ENCODE results near the gene SET. TPM values are rescaled to one million over a fixed set of nuclear protein-coding genes. Genes with fewer than 3 reads are reported as not detected.

Gene SET
- total and polyA plus RNA-seq, 2 of the 8 experiments (the other 6 are each of a cell fraction or from before 2014, with no cell fraction given): 466 to 1,345 TPM

DNA sequence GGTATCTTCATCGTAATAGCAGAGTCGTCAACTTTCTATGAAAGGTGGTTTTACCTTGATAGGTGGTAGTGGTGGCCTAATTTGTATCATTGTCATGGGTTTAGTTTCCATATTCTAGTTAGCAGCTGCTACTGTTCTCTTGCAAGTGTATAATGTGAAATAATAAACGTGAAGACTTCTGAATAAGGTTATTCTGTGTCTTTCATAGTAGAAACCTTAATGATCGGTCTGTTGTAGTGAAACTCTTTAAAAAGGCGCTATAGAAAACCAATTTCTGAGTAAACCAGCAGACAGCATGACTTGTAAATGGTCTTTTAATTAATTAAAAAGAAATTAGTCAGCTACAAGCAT is 1.6 kb downstream of the SET start:
- Histone ChIP-seq H3K4ac (replicated peaks; ENCODE audit: insufficient read length, low read depth, low read length) (no peak overlapping the region), H2BK5ac (ENCODE audit: low read depth, low read length) (0 out of 2 replicates have a peak overlapping the region, but pooled peaks have one; percentile 61), H3K36me3 (ENCODE audit: control insufficient read depth in 2 of 4, insufficient read depth in 4 of 4, low read length in 3 of 4) (peaks cover 22 to 58% (median 39%) of the 10 kb centered on the region in 4 experiments), H4K5ac (ENCODE audit: insufficient read length, low read depth, low read length) (no peak overlapping the region), H4K8ac (ENCODE audit: extremely low read depth, insufficient read depth, low read length) (no peak overlapping the region), H3K4me2 (ENCODE audit: insufficient read depth in 1 of 2, low read depth in 2 of 2, low read length in 2 of 2) (peak overlapping the region; percentile 64 to 87), H4K91ac (replicated peaks; ENCODE audit: insufficient read length, low read length) (no peak overlapping the region), H3K23ac (ENCODE audit: insufficient read length) (no peak overlapping the region), H2AFZ (ENCODE audit: low read length) (no peak overlapping the region), H2BK20ac (ENCODE audit: low read length) (no peak overlapping the region), H3K9ac (replicated peaks in 1 of 4; ENCODE audit: extremely low read depth in 1 of 4, low read depth in 3 of 4, low read length in 3 of 4) (peak overlapping the region; percentile 84 to 99 (median 88)), H2BK12ac (ENCODE audit: low read depth, low read length) (no peak overlapping the region), H2AK5ac (ENCODE audit: low read depth, low read length) (no peak overlapping the region), H2BK15ac (ENCODE audit: low read length) (no peak overlapping the region), H3K14ac (ENCODE audit: insufficient read length) (no peak overlapping the region), H3K23me2 (ENCODE audit: low read depth, low read length) (peaks cover 14% of the 10 kb centered on the region), H3K79me2 (ENCODE audit: control insufficient read depth in 1 of 2, insufficient read depth in 2 of 2, low read length in 2 of 2) (peaks cover 28 to 62% of the 10 kb centered on the region in 2 experiments), H3K4me3 (ENCODE audit: extremely low read depth in 1 of 4, insufficient read depth in 2 of 4, low read depth in 3 of 4, low read length in 4 of 4) (peak overlapping the region; percentile 82 to 95 (median 88)), H3K27ac (ENCODE audit: low read depth, low read length) (peak overlapping the region; percentile 57; the same call in 1 of the 2 replicates), H2BK120ac (replicated peaks; ENCODE audit: low read depth, low read length) (no peak overlapping the region), H3K56ac (replicated peaks; ENCODE audit: insufficient read length, low read depth, low read length) (no peak overlapping the region), H3K18ac (ENCODE audit: extremely low read depth, low read length) (peak overlapping the region; percentile 68), H3K4me1 (replicated peaks in 1 of 4; ENCODE audit: control insufficient read depth in 3 of 4, insufficient read depth in 4 of 4, low read length in 3 of 4) (peaks cover 1 to 9% (median 7%) of the 10 kb centered on the region in 4 experiments; a peak in 6 of 7 replicates), H4K20me1 (replicated peaks in 1 of 2; ENCODE audit: control insufficient read depth in 1 of 2, insufficient read depth in 2 of 2, low read length in 2 of 2) (peaks cover 20 to 25% of the 10 kb centered on the region in 2 experiments), H3K27me3 (replicated peaks in 1 of 4; ENCODE audit: control insufficient read depth in 3 of 4, extremely low read depth in 1 of 4, insufficient read depth in 3 of 4, low read length in 3 of 4) (peaks cover 0 to 1% (median 0%) of the 10 kb centered on the region in 4 experiments; a peak in 1 of 7 replicates), H3K79me1 (ENCODE audit: low read depth, low read length) (0 out of 2 replicates have a peak, but pooled peaks cover 3% of the 10 kb centered on the region), H3K9me3 (ENCODE audit: insufficient read depth in 2 of 2, low read depth in 1 of 2, low read length in 1 of 2) (no peaks in the 10 kb centered on the region)
- POLR2A ChIA-PET (ENCODE audit: partially characterized antibody): interaction anchor here (1.0 to 46.1 kb wide), 12 partner anchors 5 to 241 kb away, joined by 3 to 1197 read pairs (median 4); partner anchors contain the start of genes DYNC2I2, PKN3, SET and ZDHHC12
- WGBS, 2 experiments (ENCODE audit: extremely low coverage in 1 of 2, insufficient coverage in 1 of 2, insufficient read length in 1 of 2, insufficient replicate concordance in 2 of 2, low coverage in 1 of 2, low lambda C conversion rate in 2 of 2, missing lambda C conversion rate in 1 of 2): 10% methylated on average over 5 of the region's 5 CpGs; no CpG with 5 or more reads in 1 of the 2 experiments
- no peak for DNase-seq (ENCODE audit: low read depth in 1 of 2, low spot score in 2 of 2)
- FAIRE-seq: no peak
- CTCF ChIA-PET (ENCODE audit: partially characterized antibody): interaction anchor here (0.6 to 1.8 kb wide), 4 partner anchors 10 to 19 kb away, joined by 4 to 6 read pairs (median 4); partner anchors contain the start of gene PKN3
- TF ChIP-seq BCL11A (IDR thresholded peaks at IDR 0.05; ENCODE audit: low read depth in 2 of 2, low read length in 2 of 2) (no peak), EP300 (IDR thresholded peaks at IDR 0.05; ENCODE audit: borderline replicate concordance in 1 of 2, low read depth in 2 of 2, low read length in 2 of 2) (no peak), KDM1A (IDR thresholded peaks at IDR 0.05; ENCODE audit: borderline replicate concordance, low read length) (no peak), CEBPB (IDR thresholded peaks at IDR 0.05; ENCODE audit: low read depth, low read length) (no peak), TBP (IDR thresholded peaks at IDR 0.05; ENCODE audit: low read depth, low read length) (no peak), SIN3A (conservative IDR thresholded peaks at IDR 0.05 in 1 of 2, IDR thresholded peaks at IDR 0.05 in 1 of 2; ENCODE audit: low read depth in 1 of 2, low read length in 2 of 2) (no peak), ZNF274 (IDR thresholded peaks at IDR 0.05; ENCODE audit: borderline replicate concordance, extremely low read depth, low read length) (no peak), SRF (IDR thresholded peaks at IDR 0.05; ENCODE audit: low read depth, low read length) (no peak), CREB1 (IDR thresholded peaks at IDR 0.05) (no peak), SAP30 (IDR thresholded peaks at IDR 0.05; ENCODE audit: insufficient read depth, insufficient replicate concordance, low read length) (no peak)
- TF ChIP-seq, protein P1, sequence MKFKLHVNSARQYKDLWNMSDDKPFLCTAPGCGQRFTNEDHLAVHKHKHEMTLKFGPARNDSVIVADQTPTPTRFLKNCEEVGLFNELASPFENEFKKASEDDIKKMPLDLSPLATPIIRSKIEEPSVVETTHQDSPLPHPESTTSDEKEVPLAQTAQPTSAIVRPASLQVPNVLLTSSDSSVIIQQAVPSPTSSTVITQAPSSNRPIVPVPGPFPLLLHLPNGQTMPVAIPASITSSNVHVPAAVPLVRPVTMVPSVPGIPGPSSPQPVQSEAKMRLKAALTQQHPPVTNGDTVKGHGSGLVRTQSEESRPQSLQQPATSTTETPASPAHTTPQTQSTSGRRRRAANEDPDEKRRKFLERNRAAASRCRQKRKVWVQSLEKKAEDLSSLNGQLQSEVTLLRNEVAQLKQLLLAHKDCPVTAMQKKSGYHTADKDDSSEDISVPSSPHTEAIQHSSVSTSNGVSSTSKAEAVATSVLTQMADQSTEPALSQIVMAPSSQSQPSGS (IDR thresholded peaks at IDR 0.05; ENCODE audit: low read length): no peak

Data from H1 (cell line).